HL-60 (cell line): ENCODE results near the gene C15orf40.

Experiments used
- DNase-seq, 2 experiments: peaks; one replicate each; pipeline ENCODE4 v3.0.0-alpha.2; 2010 to 2020; ENCODE audit warnings: low read depth in 1 of 2, low spot score in 1 of 2
- H3K27ac ChIP-seq: fragments of 250-450 bp; sonication (Bioruptor Pico); replicated peaks from 2 replicates; pipeline ENCODE4 v1.5.1; 2020; ENCODE audit warnings: mild to moderate bottlenecking, moderate library complexity
- H3K27me3 ChIP-seq: fragments of 250-450 bp; sonication (Bioruptor Pico); 2 replicates; pipeline ENCODE4 v1.5.1; 2021; ENCODE audit warnings: mild to moderate bottlenecking, moderate library complexity; ENCODE audit not compliant: insufficient read depth, poor library complexity, severe bottlenecking
- H3K4me3 ChIP-seq: replicated peaks from 2 replicates; pipeline ENCODE4 v1.5.1; 2011; ENCODE audit warnings: mild to moderate bottlenecking, control low read depth, low read length; ENCODE audit not compliant: insufficient read depth
- GABPA ChIP-seq: IDR thresholded peaks from 2 replicates; pipeline ENCODE4 v1.6.1; 2012; ENCODE audit warnings: low read depth
- POLR2AphosphoS5 ChIP-seq: IDR thresholded peaks from 2 replicates; pipeline ENCODE4 v1.6.1; 2012; ENCODE audit warnings: low read depth
- REST ChIP-seq: IDR thresholded peaks from 2 replicates; pipeline ENCODE4 v1.6.1; 2012; ENCODE audit warnings: low read depth; ENCODE audit not compliant: insufficient replicate concordance
- SPI1 ChIP-seq: IDR thresholded peaks from 2 replicates; pipeline ENCODE4 v1.6.1; 2012; ENCODE audit warnings: low read depth, mild to moderate bottlenecking, borderline replicate concordance
- TF ChIP-seq, protein P1 (sequence below): IDR thresholded peaks from one replicate; pipeline ENCODE4 v1.5.1; 2011; ENCODE audit warnings: low read length, control low read depth, inconsistent platforms; ENCODE audit not compliant: insufficient read depth

C15orf40 gene

DNA sequence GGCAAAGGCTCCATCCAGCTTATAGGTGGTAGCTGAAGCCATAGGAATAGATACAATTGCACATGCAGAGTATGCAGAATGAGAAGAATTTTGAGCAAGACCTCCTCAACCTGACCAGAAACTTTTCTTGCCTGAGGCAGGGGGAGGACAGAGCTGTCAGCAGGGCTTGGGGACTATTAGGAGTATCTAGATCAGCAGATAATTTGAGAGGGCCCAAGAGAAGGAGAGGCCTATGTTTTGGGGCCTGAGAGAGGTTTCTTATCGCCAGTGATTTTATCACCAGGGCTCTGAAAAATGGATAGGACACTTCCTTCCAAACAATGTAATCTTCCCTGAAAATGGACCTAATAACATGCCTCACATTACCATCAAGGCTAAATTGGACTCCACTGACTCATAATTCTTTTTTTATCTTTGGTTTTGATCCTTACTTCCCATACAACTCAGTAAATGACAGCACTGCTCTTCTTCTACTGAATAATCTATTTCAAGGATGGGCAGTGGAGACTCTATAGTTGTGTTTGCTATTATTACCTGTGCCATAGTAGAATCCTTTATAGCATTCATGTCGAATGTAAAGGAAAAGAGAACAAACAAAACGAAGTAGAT, 41.3 kb downstream of the C15orf40 start:
- TF ChIP-seq, protein P1, sequence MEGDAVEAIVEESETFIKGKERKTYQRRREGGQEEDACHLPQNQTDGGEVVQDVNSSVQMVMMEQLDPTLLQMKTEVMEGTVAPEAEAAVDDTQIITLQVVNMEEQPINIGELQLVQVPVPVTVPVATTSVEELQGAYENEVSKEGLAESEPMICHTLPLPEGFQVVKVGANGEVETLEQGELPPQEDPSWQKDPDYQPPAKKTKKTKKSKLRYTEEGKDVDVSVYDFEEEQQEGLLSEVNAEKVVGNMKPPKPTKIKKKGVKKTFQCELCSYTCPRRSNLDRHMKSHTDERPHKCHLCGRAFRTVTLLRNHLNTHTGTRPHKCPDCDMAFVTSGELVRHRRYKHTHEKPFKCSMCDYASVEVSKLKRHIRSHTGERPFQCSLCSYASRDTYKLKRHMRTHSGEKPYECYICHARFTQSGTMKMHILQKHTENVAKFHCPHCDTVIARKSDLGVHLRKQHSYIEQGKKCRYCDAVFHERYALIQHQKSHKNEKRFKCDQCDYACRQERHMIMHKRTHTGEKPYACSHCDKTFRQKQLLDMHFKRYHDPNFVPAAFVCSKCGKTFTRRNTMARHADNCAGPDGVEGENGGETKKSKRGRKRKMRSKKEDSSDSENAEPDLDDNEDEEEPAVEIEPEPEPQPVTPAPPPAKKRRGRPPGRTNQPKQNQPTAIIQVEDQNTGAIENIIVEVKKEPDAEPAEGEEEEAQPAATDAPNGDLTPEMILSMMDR: no peak
- TF ChIP-seq REST: no peak
- H3K4me3 ChIP-seq: no peak overlapping the region

GRCh38 chr15:82969353-82969752, 42.1 kb downstream of the C15orf40 start:
- no peak for DNase-seq
- no peak for TF ChIP-seq POLR2AphosphoS5
- no peak for TF ChIP-seq GABPA
- TF ChIP-seq SPI1: peak; percentile 87
- H3K4me3 ChIP-seq: no peak overlapping the region

More for the DNA sequence above, 41.3 kb downstream of the C15orf40 start:
- Histone ChIP-seq H3K27me3 (no peaks in the 10 kb centered on the region), H3K27ac (no peak overlapping the region)
- no peak for DNase-seq

DNA sequence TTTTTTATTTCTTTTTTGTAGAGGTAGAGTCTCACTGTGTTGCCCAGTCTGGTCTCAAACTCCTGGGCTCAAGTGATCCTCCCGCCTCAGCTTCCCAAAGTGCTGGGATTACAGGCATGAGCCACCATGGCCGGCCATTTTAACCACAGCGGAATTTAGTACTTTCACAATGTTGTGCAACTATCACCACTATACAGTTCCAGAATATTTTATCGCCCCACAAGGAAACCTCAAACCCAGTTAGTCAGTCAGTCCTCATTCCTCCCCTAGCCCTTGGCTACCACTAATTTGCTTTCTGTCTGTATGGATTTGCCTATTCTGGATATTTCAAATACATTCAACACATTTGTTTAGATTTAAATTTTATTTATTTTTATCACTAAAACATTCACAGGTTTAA, 43.4 kb downstream of the C15orf40 start:
- H3K4me3 ChIP-seq: no peak overlapping the region
- TF ChIP-seq, protein P1: no peak
- TF ChIP-seq POLR2AphosphoS5 (no peak), SPI1 (no peak), GABPA (no peak), REST (no peak)
- H3K27me3 ChIP-seq: no peaks in the 10 kb centered on the region
- no peak overlapping the region for H3K27ac ChIP-seq
- peak in 1 of 2 experiments; percentile 39 for DNase-seq

More at GRCh38 chr15:82969353-82969752, 42.1 kb downstream of the C15orf40 start:
- Histone ChIP-seq H3K27me3 (no peaks in the 10 kb centered on the region), H3K27ac (no peak overlapping the region)

DNA sequence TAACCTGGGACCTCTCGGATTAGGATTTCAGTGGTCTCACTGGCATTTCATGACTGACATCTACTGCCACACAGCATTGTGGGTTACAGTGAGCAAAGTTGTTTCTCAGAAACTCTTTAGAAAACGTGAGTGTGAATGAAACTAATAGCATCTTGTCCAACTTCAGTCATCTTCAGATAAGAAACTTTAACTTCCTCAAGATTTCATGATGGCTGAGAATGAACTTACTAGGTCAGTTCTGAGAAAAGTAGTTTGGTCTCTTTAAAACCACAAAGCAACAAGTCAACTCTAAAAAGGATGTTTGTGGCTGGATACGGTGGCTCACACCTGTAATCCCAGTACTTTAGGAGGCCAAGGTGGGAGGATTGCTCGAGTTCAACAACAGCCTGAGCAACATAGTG, 44.8 kb downstream of the C15orf40 start:
- TF ChIP-seq REST (no peak), SPI1 (no peak), POLR2AphosphoS5 (no peak), GABPA (no peak)
- TF ChIP-seq, protein P1: no peak
- DNase-seq: no peak
- Histone ChIP-seq H3K27ac (no peak overlapping the region), H3K4me3 (no peak overlapping the region), H3K27me3 (no peaks in the 10 kb centered on the region)
